ENCODE data around the gene CEMIP.

CEMIP gene

DNA sequence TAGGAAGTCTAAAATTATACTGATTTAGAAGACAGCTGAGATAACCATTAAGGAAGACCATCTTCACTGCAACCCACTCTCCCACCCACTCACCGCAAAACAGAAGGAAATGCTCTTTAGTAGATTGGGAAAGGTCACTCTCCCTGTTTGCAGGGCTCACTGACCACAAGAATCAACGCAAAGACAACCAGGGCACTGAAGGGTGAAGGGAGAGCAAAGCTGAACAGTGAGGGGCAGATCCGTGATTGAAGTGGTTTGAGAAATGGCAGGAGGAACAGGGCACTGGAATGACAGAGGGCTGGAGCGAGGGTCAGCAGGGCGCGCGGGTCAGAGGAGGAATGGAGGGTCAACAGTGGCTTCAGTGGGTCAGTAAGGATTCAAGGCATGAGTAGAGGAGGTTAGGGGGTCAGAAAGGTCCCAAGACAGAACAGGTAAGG is 209.9 kb downstream of the CEMIP start:
- Histone ChIP-seq H3K4me2 (ENCODE audit: low read depth, low read length) (peak overlapping the region; percentile 82), H3K79me2 (ENCODE audit: low read length) (peaks cover 55% of the 10 kb centered on the region), H3K36me3 (replicated peaks; ENCODE audit: insufficient read depth, low read length) (no peaks in the 10 kb centered on the region), H3K27me3 (replicated peaks; ENCODE audit: insufficient read depth, low read length) (no peaks in the 10 kb centered on the region), H3K9me3 (replicated peaks; ENCODE audit: insufficient read depth, low read length) (no peaks in the 10 kb centered on the region), H4K20me1 (ENCODE audit: insufficient read depth, low read length) (no peaks in the 10 kb centered on the region), H3K9ac (ENCODE audit: low read length) (peak overlapping the region; percentile 90), H3K9me2 (replicated peaks; ENCODE audit: insufficient read depth, low read length) (no peaks in the 10 kb centered on the region), H3K4me3 (ENCODE audit: low read length) (peak overlapping the region; percentile 97), H3K27ac (ENCODE audit: low read length) (peak overlapping the region; percentile 56; the same call in 1 of the 2 replicates), H2AFZ (ENCODE audit: low read length) (peak overlapping the region; percentile 71), H3F3A (ENCODE audit: insufficient read depth, low read length) (peaks cover 5% of the 10 kb centered on the region; the same call in 1 of the 2 replicates), H3K4me1 (ENCODE audit: low read length) (peaks cover 24% of the 10 kb centered on the region)
- DNase-seq, result no peak
- TF ChIP-seq EZH2 (optimal IDR thresholded peaks at IDR 0.05; ENCODE audit: low read depth, low read length), result no peak
- TF ChIP-seq EZH2phosphoT487 (IDR thresholded peaks at IDR 0.05; ENCODE audit: low read length), result no peak
- TF ChIP-seq, protein P1, sequence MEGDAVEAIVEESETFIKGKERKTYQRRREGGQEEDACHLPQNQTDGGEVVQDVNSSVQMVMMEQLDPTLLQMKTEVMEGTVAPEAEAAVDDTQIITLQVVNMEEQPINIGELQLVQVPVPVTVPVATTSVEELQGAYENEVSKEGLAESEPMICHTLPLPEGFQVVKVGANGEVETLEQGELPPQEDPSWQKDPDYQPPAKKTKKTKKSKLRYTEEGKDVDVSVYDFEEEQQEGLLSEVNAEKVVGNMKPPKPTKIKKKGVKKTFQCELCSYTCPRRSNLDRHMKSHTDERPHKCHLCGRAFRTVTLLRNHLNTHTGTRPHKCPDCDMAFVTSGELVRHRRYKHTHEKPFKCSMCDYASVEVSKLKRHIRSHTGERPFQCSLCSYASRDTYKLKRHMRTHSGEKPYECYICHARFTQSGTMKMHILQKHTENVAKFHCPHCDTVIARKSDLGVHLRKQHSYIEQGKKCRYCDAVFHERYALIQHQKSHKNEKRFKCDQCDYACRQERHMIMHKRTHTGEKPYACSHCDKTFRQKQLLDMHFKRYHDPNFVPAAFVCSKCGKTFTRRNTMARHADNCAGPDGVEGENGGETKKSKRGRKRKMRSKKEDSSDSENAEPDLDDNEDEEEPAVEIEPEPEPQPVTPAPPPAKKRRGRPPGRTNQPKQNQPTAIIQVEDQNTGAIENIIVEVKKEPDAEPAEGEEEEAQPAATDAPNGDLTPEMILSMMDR (IDR thresholded peaks at IDR 0.05; ENCODE audit: low read length), result no peak

DNA sequence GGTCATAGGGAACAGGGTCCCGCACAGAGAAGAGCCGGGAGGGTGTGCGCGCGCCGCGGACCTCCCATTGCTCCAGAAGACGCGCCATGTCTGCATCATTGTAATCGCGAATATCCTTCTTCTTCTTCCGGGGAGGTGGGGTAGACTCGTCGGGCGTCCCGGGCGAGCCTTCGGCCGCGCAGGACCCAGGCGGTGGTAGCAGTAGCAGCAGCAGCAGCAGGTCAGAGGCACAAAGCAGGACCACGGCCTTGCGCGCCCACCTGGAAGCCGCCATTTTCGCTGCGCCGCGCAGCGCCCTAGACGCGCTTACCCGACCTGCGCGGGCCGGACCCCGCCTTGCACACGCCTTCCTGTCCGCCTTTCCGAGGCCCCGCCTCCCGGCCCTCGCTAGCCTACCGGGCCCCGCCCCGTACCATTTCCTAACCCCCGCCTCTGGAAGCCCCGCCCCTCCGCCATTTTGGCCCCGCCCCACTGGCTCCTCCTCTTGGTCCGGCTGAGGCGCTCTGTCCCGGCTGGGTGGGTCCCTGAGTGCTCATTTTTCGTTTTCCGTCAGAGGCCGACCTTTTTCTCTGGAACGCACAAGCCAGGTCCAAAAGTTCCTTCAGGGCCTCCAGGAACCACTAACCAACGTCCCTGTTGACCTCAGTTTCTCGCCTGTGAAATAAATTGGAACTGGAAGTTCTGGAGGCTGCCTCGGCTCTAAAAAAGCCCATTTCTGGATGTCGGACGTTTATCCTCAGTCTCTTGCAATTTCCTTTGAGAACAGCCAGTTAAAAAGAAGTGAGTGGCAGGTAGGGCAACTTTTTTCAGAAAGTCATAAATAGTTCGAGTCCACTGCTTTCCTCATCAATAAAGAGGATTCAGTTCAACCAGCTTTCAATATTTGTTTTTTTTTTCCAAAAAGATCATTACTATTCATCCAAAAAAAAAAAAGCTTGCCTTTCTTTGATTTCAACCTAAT is 210.6 kb downstream of the CEMIP start, which contains the start of gene MESD:
Gene MESD, minus strand, starts transcription at position 302 of the 961 bp plus-strand sequence. Its CDS starts 28 bp downstream, at position 274.
- Histone ChIP-seq H3F3A (ENCODE audit: insufficient read depth, low read length) (peaks cover 5% of the 10 kb centered on the region; the same call in 1 of the 2 replicates), H3K9me2 (replicated peaks; ENCODE audit: insufficient read depth, low read length) (no peaks in the 10 kb centered on the region), H3K9ac (ENCODE audit: low read length) (peak within 1 kb of the TSS; percentile 90), H4K20me1 (ENCODE audit: insufficient read depth, low read length) (no peaks in the 10 kb centered on the region), H3K36me3 (replicated peaks; ENCODE audit: insufficient read depth, low read length) (no peaks in the 10 kb centered on the region), H3K27me3 (replicated peaks; ENCODE audit: insufficient read depth, low read length) (no peaks in the 10 kb centered on the region), H3K4me2 (ENCODE audit: low read depth, low read length) (peak within 1 kb of the TSS; percentile 96), H3K4me3 (ENCODE audit: low read length) (peak within 1 kb of the TSS; percentile 97), H3K9me3 (replicated peaks; ENCODE audit: insufficient read depth, low read length) (no peaks in the 10 kb centered on the region), H3K79me2 (ENCODE audit: low read length) (peaks cover 48% of the 10 kb centered on the region), H2AFZ (ENCODE audit: low read length) (peak within 1 kb of the TSS; percentile 90), H3K27ac (ENCODE audit: low read length) (peak within 1 kb of the TSS; percentile 69; the same call in 1 of the 2 replicates), H3K4me1 (ENCODE audit: low read length) (peaks cover 24% of the 10 kb centered on the region)
- peak; percentile 96 for DNase-seq
- TF ChIP-seq, protein P1 (IDR thresholded peaks at IDR 0.05; ENCODE audit: low read length), result no peak
- TF ChIP-seq EZH2 (optimal IDR thresholded peaks at IDR 0.05; ENCODE audit: low read depth, low read length), result no peak
- TF ChIP-seq EZH2phosphoT487 (IDR thresholded peaks at IDR 0.05; ENCODE audit: low read length), result no peak

DNA sequence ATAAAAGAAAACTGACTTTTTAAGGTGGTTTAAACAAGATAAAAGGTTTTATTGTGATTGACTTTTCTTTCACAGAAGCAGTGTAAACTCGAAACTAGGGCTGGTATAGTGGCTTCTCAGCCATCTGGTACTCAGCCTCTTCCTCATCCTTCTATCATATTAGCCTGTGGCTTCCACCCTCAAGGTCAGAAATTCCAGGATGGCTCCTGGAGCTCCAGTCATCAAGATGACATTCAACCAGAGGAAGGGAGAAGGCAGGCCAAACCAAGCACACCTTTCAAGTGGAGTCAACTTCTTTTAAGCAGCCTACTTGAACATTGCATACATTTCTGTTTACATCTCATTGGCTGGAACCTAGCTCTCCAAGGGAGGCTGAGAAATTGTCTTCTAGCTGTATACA is 211.8 kb downstream of the CEMIP start:
- Histone ChIP-seq H3K9me2 (replicated peaks; ENCODE audit: insufficient read depth, low read length) (no peaks in the 10 kb centered on the region), H3K79me2 (ENCODE audit: low read length) (peaks cover 36% of the 10 kb centered on the region), H3K4me1 (ENCODE audit: low read length) (peaks cover 27% of the 10 kb centered on the region), H4K20me1 (ENCODE audit: insufficient read depth, low read length) (no peaks in the 10 kb centered on the region), H2AFZ (ENCODE audit: low read length) (no peak overlapping the region), H3K9me3 (replicated peaks; ENCODE audit: insufficient read depth, low read length) (no peaks in the 10 kb centered on the region), H3K9ac (ENCODE audit: low read length) (no peak overlapping the region), H3K27me3 (replicated peaks; ENCODE audit: insufficient read depth, low read length) (no peaks in the 10 kb centered on the region), H3F3A (ENCODE audit: insufficient read depth, low read length) (peaks cover 5% of the 10 kb centered on the region; the same call in 1 of the 2 replicates), H3K36me3 (replicated peaks; ENCODE audit: insufficient read depth, low read length) (no peaks in the 10 kb centered on the region), H3K27ac (ENCODE audit: low read length) (no peak overlapping the region), H3K4me3 (ENCODE audit: low read length) (no peak overlapping the region), H3K4me2 (ENCODE audit: low read depth, low read length) (no peak overlapping the region; the same call in 1 of the 2 replicates)
- TF ChIP-seq, protein P1 (IDR thresholded peaks at IDR 0.05; ENCODE audit: low read length), result no peak
- TF ChIP-seq EZH2 (optimal IDR thresholded peaks at IDR 0.05; ENCODE audit: low read depth, low read length) (no peak), EZH2phosphoT487 (IDR thresholded peaks at IDR 0.05; ENCODE audit: low read length) (no peak)
- DNase-seq, result no peak

Data from MM.1S (cell line).